NB4 (cell line): ENCODE measurements around the gene GOLGA6B.
"Not testable (repeated sequence)": the region's sequence is repeated elsewhere in the genome, so short reads cannot be mapped to it uniquely, and the experiment has no call there.

Experiments used
- POLR2A ChIP-seq: IDR thresholded peaks from 2 replicates; pipeline ENCODE4 v1.6.1; 2011; ENCODE audit warnings: mild to moderate bottlenecking; ENCODE audit not compliant: insufficient read length; ENCODE audit errors: extremely low read depth
- TF ChIP-seq, protein P1 (sequence below): IDR thresholded peaks from one replicate; pipeline ENCODE4 v1.5.1; 2012; ENCODE audit warnings: low read depth, low read length
- TF ChIP-seq, protein P2 (sequence below): IDR thresholded peaks from 2 replicates; pipeline ENCODE4 v1.6.1; 2011; ENCODE audit warnings: low read depth, low read length

DNA sequence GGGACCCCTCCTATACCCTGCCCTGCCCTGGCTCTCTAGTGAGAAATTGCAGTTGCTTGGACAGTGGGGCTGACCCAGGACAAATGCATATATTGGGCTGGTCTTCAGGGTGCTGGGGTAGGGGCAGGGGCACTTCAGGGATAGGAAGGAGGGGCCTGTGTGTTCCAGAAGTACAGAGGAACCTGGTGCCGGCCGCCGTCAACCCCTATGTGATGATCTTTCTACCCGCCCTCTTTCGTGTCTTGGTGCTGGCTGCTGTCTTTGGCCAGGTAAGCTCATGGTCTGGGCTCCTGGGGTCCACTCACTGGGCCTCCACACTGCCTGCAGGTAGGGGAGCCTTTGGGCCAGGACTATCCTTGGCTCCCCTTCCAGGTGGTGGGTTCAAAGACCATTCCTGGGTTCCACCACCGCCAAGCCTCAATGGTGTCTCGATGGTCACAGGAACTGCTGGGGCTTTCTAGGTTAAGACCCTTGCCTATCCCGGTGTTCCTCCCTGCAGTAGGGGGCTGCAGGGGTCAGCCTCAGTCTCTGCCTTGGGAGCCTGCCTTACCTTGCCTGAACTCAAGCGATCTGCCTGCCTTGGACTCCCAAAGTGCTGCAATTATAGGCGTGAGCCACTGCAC is 5.8 kb upstream of the GOLGA6B start:
- TF ChIP-seq, protein P1, sequence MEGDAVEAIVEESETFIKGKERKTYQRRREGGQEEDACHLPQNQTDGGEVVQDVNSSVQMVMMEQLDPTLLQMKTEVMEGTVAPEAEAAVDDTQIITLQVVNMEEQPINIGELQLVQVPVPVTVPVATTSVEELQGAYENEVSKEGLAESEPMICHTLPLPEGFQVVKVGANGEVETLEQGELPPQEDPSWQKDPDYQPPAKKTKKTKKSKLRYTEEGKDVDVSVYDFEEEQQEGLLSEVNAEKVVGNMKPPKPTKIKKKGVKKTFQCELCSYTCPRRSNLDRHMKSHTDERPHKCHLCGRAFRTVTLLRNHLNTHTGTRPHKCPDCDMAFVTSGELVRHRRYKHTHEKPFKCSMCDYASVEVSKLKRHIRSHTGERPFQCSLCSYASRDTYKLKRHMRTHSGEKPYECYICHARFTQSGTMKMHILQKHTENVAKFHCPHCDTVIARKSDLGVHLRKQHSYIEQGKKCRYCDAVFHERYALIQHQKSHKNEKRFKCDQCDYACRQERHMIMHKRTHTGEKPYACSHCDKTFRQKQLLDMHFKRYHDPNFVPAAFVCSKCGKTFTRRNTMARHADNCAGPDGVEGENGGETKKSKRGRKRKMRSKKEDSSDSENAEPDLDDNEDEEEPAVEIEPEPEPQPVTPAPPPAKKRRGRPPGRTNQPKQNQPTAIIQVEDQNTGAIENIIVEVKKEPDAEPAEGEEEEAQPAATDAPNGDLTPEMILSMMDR = not testable (repeated sequence)
- TF ChIP-seq POLR2A = not testable (repeated sequence)
- TF ChIP-seq, protein P2, sequence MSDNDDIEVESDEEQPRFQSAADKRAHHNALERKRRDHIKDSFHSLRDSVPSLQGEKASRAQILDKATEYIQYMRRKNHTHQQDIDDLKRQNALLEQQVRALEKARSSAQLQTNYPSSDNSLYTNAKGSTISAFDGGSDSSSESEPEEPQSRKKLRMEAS = not testable (repeated sequence)
